H9 (cell line): ENCODE results near the gene SSH3. TPM values are rescaled to one million over a fixed set of nuclear protein-coding genes. Genes with fewer than 3 reads are reported as not detected.

ENCODE experiments used
- DNase-seq: peaks from one replicate; pipeline ENCODE4 v3.0.0-alpha.2; 2017
- H2AFZ ChIP-seq: one replicate; pipeline ENCODE4 v1.6.1; 2013; ENCODE audit warnings: mild to moderate bottlenecking, low read length, control low read depth, moderate library complexity
- H2AK5ac ChIP-seq: 2 replicates; pipeline ENCODE4 v1.6.1; 2013; ENCODE audit warnings: low read length, control low read depth, mixed read lengths; ENCODE audit not compliant: insufficient read length
- H2BK120ac ChIP-seq: one replicate; pipeline ENCODE4 v1.6.1; 2013; ENCODE audit warnings: low read depth, mild to moderate bottlenecking, low read length, control low read depth, inconsistent platforms; ENCODE audit not compliant: poor library complexity, severe bottlenecking
- H2BK12ac ChIP-seq: 2 replicates; pipeline ENCODE4 v1.6.1; 2013; ENCODE audit warnings: low read length, control low read depth, mixed read lengths, low read depth; ENCODE audit not compliant: insufficient read length
- H2BK15ac ChIP-seq: 2 replicates; pipeline ENCODE4 v1.6.1; 2013; ENCODE audit warnings: low read depth, low read length, control low read depth
- H2BK20ac ChIP-seq: one replicate; pipeline ENCODE4 v1.6.1; 2013; ENCODE audit warnings: low read depth, mild to moderate bottlenecking, low read length, control low read depth, inconsistent platforms; ENCODE audit not compliant: poor library complexity, severe bottlenecking
- H2BK5ac ChIP-seq: 2 replicates; pipeline ENCODE4 v1.6.1; 2013; ENCODE audit warnings: low read length, control low read depth, mixed read lengths; ENCODE audit not compliant: insufficient read length
- H3K14ac ChIP-seq: 2 replicates; pipeline ENCODE4 v1.6.1; 2013; ENCODE audit warnings: low read length, control low read depth; ENCODE audit not compliant: insufficient read depth
- H3K18ac ChIP-seq: 2 replicates; pipeline ENCODE4 v1.6.1; 2013; ENCODE audit warnings: low read depth, mild to moderate bottlenecking, mixed read lengths, low read length, control low read depth; ENCODE audit not compliant: insufficient read length
- H3K23ac ChIP-seq: 2 replicates; pipeline ENCODE4 v1.6.1; 2013; ENCODE audit warnings: low read length, control low read depth, mixed read lengths, low read depth; ENCODE audit not compliant: insufficient read length
- H3K23me2 ChIP-seq: 2 replicates; pipeline ENCODE4 v1.6.1; 2013; ENCODE audit warnings: low read depth, mild to moderate bottlenecking, mixed read lengths, low read length, control low read depth; ENCODE audit not compliant: insufficient read length, poor library complexity, severe bottlenecking
- H3K27ac ChIP-seq: 2 replicates; pipeline ENCODE4 v1.5.1; 2013; ENCODE audit warnings: low read length, control low read depth, mixed read lengths, low read depth; ENCODE audit not compliant: insufficient read length
- H3K27me3 ChIP-seq: 2 replicates; pipeline ENCODE4 v1.6.1; 2013; ENCODE audit warnings: low read length, control low read depth, inconsistent platforms; ENCODE audit not compliant: insufficient read depth
- H3K4ac ChIP-seq: 2 replicates; pipeline ENCODE4 v1.6.1; 2013; ENCODE audit warnings: low read depth, mild to moderate bottlenecking, control low read depth, inconsistent platforms, low read length, moderate library complexity
- H3K4me1 ChIP-seq: 2 replicates; pipeline ENCODE4 v1.6.1; 2013; ENCODE audit warnings: low read length, control low read depth, inconsistent platforms; ENCODE audit not compliant: insufficient read depth
- H3K4me2 ChIP-seq: 2 replicates; pipeline ENCODE4 v1.6.1; 2013; ENCODE audit warnings: low read length, control low read depth, mixed read lengths; ENCODE audit not compliant: insufficient read length, insufficient read depth
- H3K56ac ChIP-seq: 2 replicates; pipeline ENCODE4 v1.6.1; 2013; ENCODE audit warnings: low read depth, mild to moderate bottlenecking, mixed read lengths, low read length, control low read depth; ENCODE audit not compliant: insufficient read length
- H3K79me1 ChIP-seq: 2 replicates; pipeline ENCODE4 v1.6.1; 2013; ENCODE audit warnings: low read depth, mild to moderate bottlenecking, moderate library complexity, low read length, control low read depth, inconsistent platforms; ENCODE audit not compliant: insufficient read depth, poor library complexity, severe bottlenecking
- H3K79me2 ChIP-seq: 2 replicates; pipeline ENCODE4 v1.6.1; 2013; ENCODE audit warnings: low read length, control low read depth, inconsistent platforms; ENCODE audit not compliant: insufficient read depth
- H3K9ac ChIP-seq: 2 replicates; pipeline ENCODE4 v1.6.1; 2013; ENCODE audit warnings: low read length, control low read depth, mixed read lengths; ENCODE audit not compliant: insufficient read length; ENCODE audit errors: extremely low read depth
- H3K9me3 ChIP-seq: one replicate; pipeline ENCODE4 v1.6.1; 2013; ENCODE audit warnings: low read depth, low read length, inconsistent platforms; ENCODE audit not compliant: control insufficient read depth
- H3T11ph ChIP-seq: one replicate; pipeline ENCODE4 v1.6.1; 2013; ENCODE audit warnings: mild to moderate bottlenecking, low read length, control low read depth, inconsistent platforms
- H4K20me1 ChIP-seq: one replicate; pipeline ENCODE4 v1.6.1; 2013; ENCODE audit not compliant: control insufficient read depth, insufficient read length, insufficient read depth
- H4K5ac ChIP-seq: 2 replicates; pipeline ENCODE4 v1.6.1; 2013; ENCODE audit warnings: low read depth, mild to moderate bottlenecking, mixed read lengths, low read length, control low read depth; ENCODE audit not compliant: insufficient read length
- H4K8ac ChIP-seq: replicated peaks from 2 replicates; pipeline ENCODE4 v1.6.1; 2013; ENCODE audit warnings: low read length, control low read depth, mixed read lengths, low read depth; ENCODE audit not compliant: insufficient read length
- H4K91ac ChIP-seq: 2 replicates; pipeline ENCODE4 v1.6.1; 2013; ENCODE audit warnings: low read depth, mild to moderate bottlenecking, moderate library complexity, mixed read lengths, low read length, control low read depth; ENCODE audit not compliant: insufficient read length
- H3K27ac Mint-ChIP-seq, 3 experiments: 2 replicates in 2 of 3; 3 replicates in 1 of 3; pipeline ENCODE4 v1.8.0; 2020 to 2021; ENCODE audit warnings: mixed read lengths in 3 of 3, mild to moderate bottlenecking in 1 of 3, moderate library complexity in 1 of 3
- H3K27me3 Mint-ChIP-seq: 2 replicates; pipeline ENCODE4 v1.8.0; 2021; ENCODE audit warnings: low read depth, mild to moderate bottlenecking, moderate library complexity, mixed read lengths
- H3K36me3 Mint-ChIP-seq, 3 experiments: 2 replicates in 2 of 3; 3 replicates in 1 of 3; pipeline ENCODE4 v1.8.0; 2020 to 2021; ENCODE audit warnings: low read depth in 3 of 3, mixed read lengths in 3 of 3; ENCODE audit not compliant: insufficient read depth in 1 of 3
- H3K4me1 Mint-ChIP-seq, 2 experiments: 2 replicates each; pipeline ENCODE4 v1.8.0; 2020; ENCODE audit warnings: mixed read lengths in 2 of 2
- H3K4me3 Mint-ChIP-seq, 2 experiments: 2 replicates in 1 of 2; 3 replicates in 1 of 2; pipeline ENCODE4 v1.8.0; 2020 to 2021; ENCODE audit warnings: mild to moderate bottlenecking in 2 of 2, mixed read lengths in 2 of 2, moderate library complexity in 1 of 2
- H3K9me3 Mint-ChIP-seq, 2 experiments: 2 replicates in 1 of 2; 3 replicates in 1 of 2; pipeline ENCODE4 v1.8.0; 2020; ENCODE audit warnings: mild to moderate bottlenecking in 2 of 2, mixed read lengths in 2 of 2, moderate library complexity in 1 of 2
- CTCF ChIP-seq: fragments of 200-600 bp; sonication (generic); conservative IDR thresholded peaks from 3 replicates; pipeline ENCODE4 v1.8.0; 2021; ENCODE audit warnings: antibody characterized with exemption, mild to moderate bottlenecking
- WGBS: extraction: QIAGEN DNeasy Blood & Tissue Kit; methylation state at CpG from one replicate; pipeline ENCODE4 v1.1.7; 2013; ENCODE audit warnings: missing lambda C conversion rate, low lambda C conversion rate, mixed read lengths; ENCODE audit not compliant: insufficient read length; ENCODE audit errors: extremely low coverage; 5-methylcytosine and 5-hydroxymethylcytosine counted together
- total RNA-seq: library from RNA; stranded (reverse); gene quantifications from 2 replicates; pipeline ENCODE4 v1.2.1, GENCODE V29; 2021

The SSH3 gene
- total RNA-seq, 1 experiment from 2014 or later, result 42.2 TPM

GRCh38 chr11:67289226-67289650, 14.1 kb upstream of the SSH3 start, which contains the start of gene ANKRD13D:
TSS of gene ANKRD13D (plus strand) at chr11:67289303. CDS start at chr11:67289461, 158 bp downstream.
- no CpG with 5 or more reads among the region's 56 CpGs for WGBS
- H3K4me1 ChIP-seq, result peaks cover 4% of the 10 kb centered on the region; the same call in 1 of the 2 replicates

More at GRCh38 chr11:67289226-67289650, 14.1 kb upstream of the SSH3 start, which contains the start of gene ANKRD13D:
- no peak within 1 kb of the TSS for H2BK120ac ChIP-seq
- H3K36me3 Mint-ChIP-seq, result peaks cover 13 to 44% (median 19%) of the 10 kb centered on the region in 3 experiments
- no peak within 1 kb of the TSS for H4K91ac ChIP-seq
- no peak for DNase-seq
- peak within 1 kb of the TSS; percentile 66 for H3K18ac ChIP-seq
- no peak within 1 kb of the TSS for H4K8ac ChIP-seq
- no peak within 1 kb of the TSS for H3K23ac ChIP-seq
- H3K27ac Mint-ChIP-seq, result peak within 1 kb of the TSS; percentile 94 to 98 (median 94); a peak in 5 of 7 replicates
- H3K4ac ChIP-seq, result no peak within 1 kb of the TSS; the same call in 1 of the 2 replicates
- H3K79me2 ChIP-seq, result no peaks in the 10 kb centered on the region
- H3K27me3 ChIP-seq, result no peaks in the 10 kb centered on the region
- H2BK5ac ChIP-seq, result no peak within 1 kb of the TSS
- peak within 1 kb of the TSS; percentile 89 for H3K14ac ChIP-seq
- H3K4me2 ChIP-seq, result peak within 1 kb of the TSS; percentile 84
- H3T11ph ChIP-seq, result no peak within 1 kb of the TSS
- peaks cover 2% of the 10 kb centered on the region; the same call in 1 of the 2 replicates for H3K27me3 Mint-ChIP-seq
- no peak within 1 kb of the TSS for H2AFZ ChIP-seq
- H3K56ac ChIP-seq, result no peak within 1 kb of the TSS
- peaks cover 6% of the 10 kb centered on the region for H3K23me2 ChIP-seq
- H2AK5ac ChIP-seq, result no peak within 1 kb of the TSS
- H2BK20ac ChIP-seq, result no peak within 1 kb of the TSS
- H4K20me1 ChIP-seq, result no peaks in the 10 kb centered on the region
- no peak within 1 kb of the TSS for H4K5ac ChIP-seq
- no peak for TF ChIP-seq CTCF
- peaks cover 16 to 17% of the 10 kb centered on the region in 2 experiments for H3K4me1 Mint-ChIP-seq
- H3K9me3 ChIP-seq, result no peaks in the 10 kb centered on the region
- H3K4me3 Mint-ChIP-seq, result peak within 1 kb of the TSS; percentile 90 to 95
- no peak within 1 kb of the TSS for H2BK12ac ChIP-seq
- no peak within 1 kb of the TSS for H2BK15ac ChIP-seq
- H3K79me1 ChIP-seq, result no peaks in the 10 kb centered on the region
- no peaks in the 10 kb centered on the region; a peak in 2 of 5 replicates for H3K9me3 Mint-ChIP-seq
- peak within 1 kb of the TSS; percentile 73 for H3K9ac ChIP-seq
- peak within 1 kb of the TSS; percentile 64 for H3K27ac ChIP-seq
